K562 (cell line): Measurements from ENCODE around the gene AJAP1. TPM values are rescaled to one million over a fixed set of nuclear protein-coding genes. Genes with fewer than 3 reads are reported as not detected.

Experiments used
- ATAC-seq: fragments of 200-7000 bp; cut with Tn5 transposase; 3 replicates; pipeline ENCODE4 v1.9.1; 2020; ENCODE audit warnings: moderate library complexity
- BruUV-seq: library from RNA; stranded (reverse); fragments of 400-500 nt; replicated peaks from 2 replicates; lab custom pipeline; 2021; lab: Mats Ljungman, UMichigan
- CTCF ChIA-PET: fragments of 300-600 bp; formaldehyde crosslinking; extraction: SDS; loops from one replicate; lab custom pipeline; 2021; ENCODE audit warnings: low intra/inter-chr PET ratio; lab: Yijun Ruan, JAX
- POLR2A ChIA-PET: fragments of 300-600, 350-650 bp; sonication (Branson Sonifier 250); formaldehyde crosslinking; extraction: SDS; loops from one replicate; lab custom pipeline; 2021; ENCODE audit warnings: antibody characterized with exemption, inconsistent platforms; lab: Yijun Ruan, JAX
- DNase-seq, 4 experiments: peaks; one replicate each; pipeline versions ENCODE4 v3.0.0 to v3.0.0-alpha.2; 2011 to 2018; ENCODE audit warnings: low spot score in 3 of 4, mixed read lengths in 3 of 4; ENCODE audit errors: extremely low read depth in 1 of 4
- FAIRE-seq: peaks from 2 replicates; lab custom pipeline; 2011; peaks lifted over from hg19 to GRCh38; lab: Jason Lieb, UNC
- H2AFZ ChIP-seq: 2 replicates; pipeline ENCODE4 v1.6.0; 2011; ENCODE audit warnings: low read depth, low read length, control low read depth, inconsistent platforms
- H3K27ac ChIP-seq: fragments of 200-600 bp; 3 replicates; pipeline ENCODE4 v1.8.0; 2011; ENCODE audit warnings: low read depth, mild to moderate bottlenecking, control low read depth, inconsistent platforms, low read length, moderate library complexity, mixed read lengths; ENCODE audit errors: extremely low read depth
- H3K27me3 ChIP-seq, 2 experiments: fragments of 300-600 bp in 1 of 2; 2 replicates in 1 of 2; 3 replicates in 1 of 2; pipeline versions ENCODE4 v1.6.0 to v1.8.0; 2011; ENCODE audit warnings: inconsistent platforms in 2 of 2, low read length in 2 of 2, mild to moderate bottlenecking in 1 of 2, mixed read lengths in 1 of 2, moderate library complexity in 1 of 2; ENCODE audit not compliant: control insufficient read depth in 2 of 2, insufficient read depth in 2 of 2
- H3K36me3 ChIP-seq: fragments of 300-600 bp; 3 replicates; pipeline ENCODE4 v1.8.0; 2011; ENCODE audit warnings: mild to moderate bottlenecking, low read length, inconsistent platforms; ENCODE audit not compliant: control insufficient read depth, insufficient read depth
- H3K4me1 ChIP-seq, 2 experiments: fragments of 200-600 bp in 1 of 2; replicated peaks in 1 of 2; 2 replicates in 1 of 2; 3 replicates in 1 of 2; pipeline versions ENCODE4 v1.5.1 to v1.8.0; 2011; ENCODE audit warnings: inconsistent platforms in 2 of 2, low read length in 2 of 2, mild to moderate bottlenecking in 1 of 2, mixed read lengths in 1 of 2, moderate library complexity in 1 of 2; ENCODE audit not compliant: control insufficient read depth in 2 of 2, insufficient read depth in 2 of 2
- H3K4me2 ChIP-seq: 2 replicates; pipeline ENCODE4 v1.6.1; 2011; ENCODE audit warnings: low read length, control low read depth, inconsistent platforms, mixed read lengths; ENCODE audit not compliant: insufficient read depth
- H3K4me3 ChIP-seq: fragments of 200-600 bp; sonication (generic), shearing (Covaris generic); 2 replicates; pipeline ENCODE4 v1.5.1; 2016; ENCODE audit warnings: control low read depth, inconsistent platforms
- H3K79me2 ChIP-seq: fragments of 200-600 bp; 3 replicates; pipeline ENCODE4 v1.8.0; 2011; ENCODE audit warnings: low read length, inconsistent platforms; ENCODE audit not compliant: control insufficient read depth, insufficient read depth
- H3K9ac ChIP-seq, 2 experiments: 2 replicates each; pipeline versions ENCODE4 v1.6.0 to v1.6.1; 2011; ENCODE audit warnings: low read depth in 2 of 2, low read length in 2 of 2, control low read depth in 1 of 2, inconsistent platforms in 1 of 2, mild to moderate bottlenecking in 1 of 2, mixed read lengths in 1 of 2; ENCODE audit not compliant: insufficient read depth in 1 of 2
- H3K9me1 ChIP-seq: one replicate; pipeline ENCODE4 v1.6.0; 2011; ENCODE audit warnings: inconsistent platforms, mild to moderate bottlenecking, low read length, moderate library complexity; ENCODE audit not compliant: control insufficient read depth, insufficient read depth
- H3K9me3 ChIP-seq: replicated peaks from 2 replicates; pipeline ENCODE4 v1.5.1; 2011; ENCODE audit warnings: low read depth, low read length, inconsistent platforms; ENCODE audit not compliant: control insufficient read depth, insufficient read depth
- H4K20me1 ChIP-seq: replicated peaks from 2 replicates; pipeline ENCODE4 v1.6.1; 2011; ENCODE audit warnings: low read length, inconsistent platforms, mixed read lengths; ENCODE audit not compliant: control insufficient read depth, insufficient read depth
- ELF4 ChIP-seq: fragments of 450-650 bp; formaldehyde crosslinking; IDR thresholded peaks from 2 replicates; pipeline ENCODE4 v1.4.0; 2022; ENCODE audit warnings: missing genetic modification characterization
- HOMEZ ChIP-seq: fragments of 250-450 bp; sonication (Bioruptor Pico); IDR thresholded peaks from 2 replicates; pipeline ENCODE4 v1.4.0; 2020; ENCODE audit warnings: mild to moderate bottlenecking, moderate library complexity
- L3MBTL2 ChIP-seq: fragments of 450-650 bp; IDR thresholded peaks from 2 replicates; pipeline ENCODE4 v1.6.1; 2016; ENCODE audit warnings: mild to moderate bottlenecking, moderate library complexity
- MAZ ChIP-seq, 2 experiments: fragments of 450-650 bp in 1 of 2; sonication (generic) in 1 of 2; formaldehyde crosslinking; IDR thresholded peaks in 1 of 2; conservative IDR thresholded peaks in 1 of 2; 2 replicates each; pipeline versions ENCODE4 v1.4.0 to v1.5.0; 2020; ENCODE audit warnings: mild to moderate bottlenecking in 1 of 2, missing genetic modification reagents in 1 of 2
- MTF1 ChIP-seq: fragments of 250-450 bp; sonication (Bioruptor Pico); IDR thresholded peaks from 2 replicates; pipeline ENCODE4 v1.9.0; 2021; ENCODE audit warnings: moderate library complexity, mild to moderate bottlenecking, inconsistent platforms, borderline replicate concordance
- MYBL2 ChIP-seq, 2 experiments: fragments of 450-650 bp in 1 of 2; sonication (generic) in 1 of 2; formaldehyde crosslinking in 1 of 2; IDR thresholded peaks; 2 replicates each; pipeline versions ENCODE4 v1.6.1 to v1.8.1; 2017 to 2022; ENCODE audit warnings: borderline replicate concordance in 1 of 2, inconsistent platforms in 1 of 2, low read depth in 1 of 2, mild to moderate bottlenecking in 1 of 2, missing genetic modification reagents in 1 of 2, moderate library complexity in 1 of 2
- PATZ1 ChIP-seq: fragments of 250-450 bp; sonication (Bioruptor Pico); IDR thresholded peaks from 2 replicates; pipeline ENCODE4 v1.5.0; 2020; ENCODE audit warnings: mild to moderate bottlenecking, borderline replicate concordance
- PURB ChIP-seq: sonication (generic); formaldehyde crosslinking; IDR thresholded peaks from 2 replicates; pipeline ENCODE4 v1.9.0; 2021; ENCODE audit warnings: low read depth, mild to moderate bottlenecking, missing genetic modification reagents
- RBM39 ChIP-seq: fragments of 200-400 bp; formaldehyde crosslinking; optimal IDR thresholded peaks from 2 replicates; pipeline ENCODE3; 2018; ENCODE audit warnings: low read depth, low read length
- SPI1 ChIP-seq: IDR thresholded peaks from 2 replicates; pipeline ENCODE4 v1.6.1; 2011; ENCODE audit warnings: low read depth, low read length, control low read depth, borderline replicate concordance
- ZNF217 ChIP-seq: sonication (generic); formaldehyde crosslinking; IDR thresholded peaks from 2 replicates; pipeline ENCODE4 v1.8.0; 2022; ENCODE audit warnings: mild to moderate bottlenecking, missing genetic modification reagents
- WGBS: fragments of 100-300 bp; shearing (Covaris generic); methylation state at CpG from one replicate; pipeline ENCODE4 v1.1.6; 2016; ENCODE audit warnings: low coverage, mixed read lengths; ENCODE audit not compliant: insufficient coverage; ENCODE audit errors: missing lambda C conversion rate; 5-methylcytosine and 5-hydroxymethylcytosine counted together
- in situ Hi-C: fragments of 300-500 bp; cut with MboI; formaldehyde crosslinking; loops from 4 replicates; pipeline ENCODE4 v1.15.0; 2018; ENCODE audit warnings: inconsistent platforms, mixed read lengths
- intact Hi-C: fragments of 100-400 bp; cut with micrococcal nuclease; formaldehyde crosslinking; loops from 2 replicates; pipeline ENCODE4 v1.14.2; 2022
- polyA plus RNA-seq, 8 experiments: library from polyadenylated mRNA; depleted of rRNA in 4 of 8; stranded (reverse) in 5 of 8; unstranded in 3 of 8; fragments of >200 nt; fragmentation: Nextera tagmentation in 2 of 8; fragmentation: Illumina TruSeq in 1 of 8; extraction: Ambion mirVana in 2 of 8; extraction: Trizol in 1 of 8; gene quantifications; 2 replicates each; pipeline versions ENCODE4 v1.2.1 to v1.2.3, GENCODE V29; 2011 to 2014; ENCODE audit warnings: inconsistent platforms in 1 of 8, missing spikeins in 1 of 8
- total RNA-seq, 7 experiments: library from RNA; depleted of rRNA in 6 of 7; stranded (reverse); fragments of >200 nt in 6 of 7; fragmentation: Illumina TruSeq in 2 of 7; extraction: Trizol in 2 of 7; gene quantifications; 2 replicates each; pipeline versions ENCODE4 v1.2.1 to v1.2.3, GENCODE V29; 2011 to 2021; ENCODE audit warnings: low replicate concordance in 1 of 7

The AJAP1 gene
- total and polyA plus RNA-seq, 9 of the 15 experiments (the other 6 are each of a cell fraction or from before 2014, with no cell fraction given), result not detected

GRCh38 chr1:4658643-4659628 lies 4.5 kb downstream of the AJAP1 start:
- H3K27ac ChIP-seq, result no peak overlapping the region
- no peaks in the 10 kb centered on the region for H3K79me2 ChIP-seq
- H2AFZ ChIP-seq, result no peak overlapping the region
- H3K27me3 ChIP-seq, result peaks cover 0 to 25% of the 10 kb centered on the region in 2 experiments; a peak in 2 of 5 replicates
- WGBS, result under 1% methylated on average over 16 of the region's 16 CpGs
- H3K9me3 ChIP-seq, result no peaks in the 10 kb centered on the region
- in situ Hi-C loops (no loop called here), intact Hi-C loops (no loop called here)
- TF ChIP-seq ZNF217 (CRISPR knock-in tag) (no peak), PURB (CRISPR knock-in tag) (no peak), MAZ (CRISPR knock-in tag; conservative IDR thresholded peaks at IDR 0.05 in 1 of 2, IDR thresholded peaks at IDR 0.05 in 1 of 2) (no peak), L3MBTL2 (no peak), MYBL2 (IDR thresholded peaks at IDR 0.05; ENCODE audit: low read depth) (no peak), MYBL2 (CRISPR knock-in tag; IDR thresholded peaks at IDR 0.05; ENCODE audit: borderline replicate concordance) (no peak), HOMEZ (no peak), RBM39 (no peak), MTF1 (CRISPR knock-in tag) (no peak), PATZ1 (no peak), SPI1 (no peak), ELF4 (CRISPR knock-in tag) (no peak)
- no peaks in the 10 kb centered on the region for H3K36me3 ChIP-seq
- no peak overlapping the region for H3K4me2 ChIP-seq
- no peak overlapping the region for H3K9ac ChIP-seq
- no peaks in the 10 kb centered on the region for H3K9me1 ChIP-seq
- DNase-seq (no peak), FAIRE-seq (no peak), ATAC-seq (no peak)
- H4K20me1 ChIP-seq, result no peaks in the 10 kb centered on the region; the same call in 1 of the 2 replicates
- ChIA-PET POLR2A (interaction anchor here (0.6 kb wide), 2 partner anchors 168 to 711 kb away, joined by 3 read pairs; no protein-coding TSS in a partner anchor), CTCF (no interaction called here)
- BruUV-seq, result no TSS peak
- no peaks in the 10 kb centered on the region for H3K4me1 ChIP-seq
- H3K4me3 ChIP-seq, result no peak overlapping the region
